Measurements from ENCODE around the gene DHX58.

- TF ChIP-seq CTCF (IDR thresholded peaks at IDR 0.05), result no peak
- TF ChIP-seq POLR2A (IDR thresholded peaks at IDR 0.05), result no peak
These were observed 6.5 kb downstream of the DHX58 start for GRCh38 chr17:42106009-42106408.

All from uterus (tissue), 2 donors.